GM19438 (cell line): ENCODE measurements around the gene MAP2K1.
"Not testable (repeated sequence)": the region's sequence is repeated elsewhere in the genome, so short reads cannot be mapped to it uniquely, and the experiment has no call there.

ENCODE experiments used
- ATAC-seq: cut with Tn5 transposase; IDR thresholded peaks from one replicate; pipeline ENCODE4 v1.9.1; 2021; ENCODE audit warnings: low read depth; ENCODE audit not compliant: unreplicated experiment

Gene MAP2K1

GRCh38 chr15:66498501-66499386, 112.0 kb downstream of the MAP2K1 start:
- ATAC-seq = no peak

DNA sequence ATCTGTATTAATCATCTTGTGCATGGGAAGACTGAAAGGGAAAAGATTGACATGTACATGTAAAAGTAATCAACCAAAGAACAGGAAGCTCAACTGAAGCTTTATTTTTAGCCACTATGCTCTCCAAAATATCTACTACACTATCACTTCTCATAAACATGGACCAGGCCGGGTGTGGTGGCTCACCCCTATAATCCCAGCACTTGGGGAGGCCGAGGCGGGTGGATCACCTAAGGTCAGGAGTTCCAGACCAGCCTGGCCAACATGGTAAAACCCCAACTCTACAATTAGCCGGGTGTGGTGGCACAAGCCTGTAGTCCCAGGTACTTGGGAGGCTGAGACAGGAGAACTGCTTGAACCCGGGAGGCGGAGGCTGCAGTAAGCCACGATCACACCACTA, 113.6 kb downstream of the MAP2K1 start:
- ATAC-seq = not testable (repeated sequence)

- ATAC-seq = no peak
Observed at GRCh38 chr15:66502491-66502890, 115.8 kb downstream of the MAP2K1 start.

DNA sequence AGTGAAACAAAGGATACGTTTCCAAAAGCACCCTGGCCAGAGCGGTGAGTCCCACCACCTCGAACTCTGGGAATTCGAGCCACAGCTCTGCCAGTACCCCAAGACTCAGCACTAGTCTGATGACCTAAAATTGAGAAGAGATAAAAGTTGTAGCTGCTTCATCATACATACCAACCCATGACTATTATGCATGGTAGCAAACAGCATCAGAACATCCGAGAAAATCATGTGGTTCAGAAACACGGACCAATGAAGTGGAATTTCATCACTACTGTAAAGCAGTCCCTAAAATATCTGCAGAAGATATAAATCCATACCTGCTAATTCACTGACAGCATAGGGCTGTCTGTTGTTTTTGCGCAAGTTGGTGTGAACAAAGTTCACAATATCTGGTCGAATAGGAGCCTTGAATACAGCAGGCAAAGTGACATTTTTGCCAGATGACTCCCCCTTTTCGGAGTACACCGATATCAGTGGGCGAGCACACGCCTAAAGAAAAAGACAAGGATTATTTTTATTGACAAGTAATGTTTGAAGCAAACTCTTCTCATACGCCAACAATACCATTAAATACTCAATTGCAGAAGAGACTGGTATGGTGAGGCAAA, 116.4 kb downstream of the MAP2K1 start:
- not testable (repeated sequence) for ATAC-seq

GRCh38 chr15:66503780-66504562, 117.3 kb downstream of the MAP2K1 start:
- no peak for ATAC-seq

DNA sequence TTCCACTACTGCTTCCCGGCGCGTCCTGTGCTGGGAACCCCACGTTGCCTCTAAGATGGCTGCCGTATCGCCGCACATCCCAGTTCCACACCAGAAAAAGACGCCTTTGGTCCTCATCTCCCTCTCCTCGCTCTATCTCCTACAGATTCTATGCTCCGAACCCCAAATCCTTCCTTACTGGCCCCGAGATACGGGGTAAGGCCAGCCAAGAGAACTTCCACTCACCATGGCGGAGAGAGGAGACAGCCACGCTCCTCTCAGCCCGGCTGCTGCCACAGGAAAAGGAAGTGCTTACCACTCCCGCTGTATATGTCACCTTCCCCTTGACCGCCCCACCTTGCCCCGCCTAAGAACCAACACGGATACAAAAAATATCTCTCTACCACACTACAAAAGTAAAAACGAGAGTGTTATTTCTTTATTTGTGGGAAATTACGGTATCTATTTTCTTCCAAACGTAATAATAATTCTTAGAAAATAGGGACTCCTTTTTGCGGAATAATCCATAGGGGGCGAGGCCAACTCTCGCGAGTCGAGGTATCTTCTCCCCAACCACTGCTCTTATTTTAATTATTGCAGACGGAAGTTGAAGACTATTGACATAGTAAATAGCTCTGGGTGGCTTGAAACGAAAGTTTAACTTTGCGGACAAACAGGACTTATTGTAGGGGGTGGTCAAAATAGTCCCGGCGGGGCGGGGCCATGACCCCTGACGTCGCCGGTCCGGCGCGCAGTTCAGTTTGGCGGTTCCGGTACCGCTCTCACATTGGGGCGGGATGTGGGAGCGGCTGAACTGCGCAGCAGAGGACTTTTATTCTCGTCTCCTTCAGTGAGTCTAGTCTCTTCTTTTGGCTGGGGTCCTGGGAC, 118.1 kb downstream of the MAP2K1 start, which contains the start of the genes RPL4 and ZWILCH:
Gene RPL4, minus strand, starts transcription at position 293 of the 867 bp plus-strand sequence. Its CDS starts 65 bp downstream, at position 228.
Gene ZWILCH, plus strand, starts transcription at position 764 of the 867 bp plus-strand sequence. Its CDS starts 13 bp downstream, at position 777.
- peak; percentile 70 for ATAC-seq

- ATAC-seq = no peak
Observed at GRCh38 chr15:66505430-66505811, 118.7 kb downstream of the MAP2K1 start.

DNA sequence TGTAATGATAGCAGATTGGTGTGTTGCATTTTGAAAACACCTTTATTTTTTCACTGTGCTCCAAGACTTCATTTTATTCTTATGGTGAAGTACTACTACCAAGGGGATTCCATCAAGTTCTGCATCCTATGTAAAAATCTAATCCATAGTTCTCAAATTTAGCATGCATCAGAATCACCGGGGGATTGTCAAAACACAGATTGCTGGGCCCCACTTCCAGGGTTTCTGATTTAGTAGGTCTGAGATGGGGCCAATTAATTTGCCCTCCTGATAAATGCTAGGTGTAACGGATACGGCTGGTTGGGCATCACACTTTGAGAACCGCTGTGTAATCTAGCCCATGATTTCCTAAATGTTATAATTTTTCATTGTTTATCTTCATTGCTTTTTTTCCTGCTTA, 119.1 kb downstream of the MAP2K1 start:
- ATAC-seq = no peak

GRCh38 chr15:66508293-66508883, 121.7 kb downstream of the MAP2K1 start:
- no peak for ATAC-seq

- no peak for ATAC-seq
Observed at GRCh38 chr15:66514586-66514985, 127.9 kb downstream of the MAP2K1 start.

- ATAC-seq = no peak
Observed at GRCh38 chr15:66515901-66516322, 129.2 kb downstream of the MAP2K1 start.

DNA sequence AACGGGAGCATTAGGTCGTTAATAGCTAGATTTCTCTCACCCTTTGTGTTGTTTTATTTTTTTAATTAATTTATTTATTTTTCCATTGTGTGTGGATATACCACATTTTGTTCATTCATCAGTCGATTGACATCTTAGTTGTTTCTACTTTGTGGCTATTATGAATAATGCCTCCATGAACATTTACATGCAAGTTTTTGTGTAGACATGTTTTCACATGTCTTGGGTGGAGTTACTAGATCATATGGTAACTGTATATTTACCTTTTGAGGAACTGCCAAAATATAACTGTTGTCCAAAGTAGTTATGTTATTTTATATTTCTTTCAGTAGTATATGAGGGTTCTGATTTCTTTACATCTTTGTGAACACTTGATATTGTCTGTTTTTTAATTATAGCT, 137.2 kb downstream of the MAP2K1 start:
- no peak for ATAC-seq

DNA sequence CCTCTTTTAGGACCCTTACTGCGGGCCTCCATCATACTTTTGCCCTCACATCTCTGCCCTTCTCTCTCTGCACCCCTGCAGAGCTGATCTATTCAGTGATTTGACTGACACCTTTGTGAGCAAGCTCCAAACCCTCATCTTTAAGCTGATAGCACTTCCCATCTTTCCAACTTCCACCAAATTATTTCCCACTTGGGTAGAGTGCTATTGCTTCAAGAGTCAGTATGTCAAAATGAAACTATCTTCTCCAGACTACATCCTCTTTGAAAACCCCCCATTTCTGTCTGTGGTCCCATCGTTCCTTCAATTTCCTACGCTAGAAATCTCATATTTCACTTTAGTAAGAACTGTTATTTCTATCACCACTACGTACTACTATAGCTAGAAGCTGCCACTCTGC, 138.1 kb downstream of the MAP2K1 start:
- no peak for ATAC-seq

DNA sequence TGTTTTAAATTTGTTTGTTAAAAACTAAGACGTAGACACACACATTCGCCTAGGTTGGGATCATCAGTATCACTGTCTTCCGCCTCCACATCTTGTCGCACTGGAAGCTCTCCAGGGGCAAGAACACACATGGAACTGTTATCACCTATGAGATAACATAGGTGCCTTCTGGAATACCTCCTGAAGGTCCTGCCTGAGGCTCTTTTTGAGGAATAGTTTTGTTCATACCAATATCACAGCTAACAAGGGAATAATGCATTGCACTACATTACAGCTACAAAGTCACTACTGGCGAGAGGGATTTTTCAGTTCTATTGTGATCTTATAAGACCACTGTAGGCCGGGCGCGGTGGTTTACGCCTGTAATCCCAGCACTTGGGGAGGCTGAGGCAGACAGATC, 148.3 kb downstream of the MAP2K1 start:
- no peak for ATAC-seq
